ENCODE results near the gene JMJD4.

Gene JMJD4

GRCh38 chr1:227769047-227769935 is 34.2 kb upstream of the JMJD4 start:
- DNase-seq (ENCODE audit: low read depth, low spot score) = no peak
- no peak overlapping the region for H3K4me3 ChIP-seq (ENCODE audit: low read length)

- DNase-seq (ENCODE audit: low read depth, low spot score) = no peak
- H3K4me3 ChIP-seq (ENCODE audit: low read length) = no peak overlapping the region
These were observed 33.5 kb upstream of the JMJD4 start for GRCh38 chr1:227768640-227769039.

GRCh38 chr1:227768125-227768439 is 33.0 kb upstream of the JMJD4 start:
- no peak for DNase-seq (ENCODE audit: low read depth, low spot score)
- H3K4me3 ChIP-seq (ENCODE audit: low read length) = no peak overlapping the region

DNA sequence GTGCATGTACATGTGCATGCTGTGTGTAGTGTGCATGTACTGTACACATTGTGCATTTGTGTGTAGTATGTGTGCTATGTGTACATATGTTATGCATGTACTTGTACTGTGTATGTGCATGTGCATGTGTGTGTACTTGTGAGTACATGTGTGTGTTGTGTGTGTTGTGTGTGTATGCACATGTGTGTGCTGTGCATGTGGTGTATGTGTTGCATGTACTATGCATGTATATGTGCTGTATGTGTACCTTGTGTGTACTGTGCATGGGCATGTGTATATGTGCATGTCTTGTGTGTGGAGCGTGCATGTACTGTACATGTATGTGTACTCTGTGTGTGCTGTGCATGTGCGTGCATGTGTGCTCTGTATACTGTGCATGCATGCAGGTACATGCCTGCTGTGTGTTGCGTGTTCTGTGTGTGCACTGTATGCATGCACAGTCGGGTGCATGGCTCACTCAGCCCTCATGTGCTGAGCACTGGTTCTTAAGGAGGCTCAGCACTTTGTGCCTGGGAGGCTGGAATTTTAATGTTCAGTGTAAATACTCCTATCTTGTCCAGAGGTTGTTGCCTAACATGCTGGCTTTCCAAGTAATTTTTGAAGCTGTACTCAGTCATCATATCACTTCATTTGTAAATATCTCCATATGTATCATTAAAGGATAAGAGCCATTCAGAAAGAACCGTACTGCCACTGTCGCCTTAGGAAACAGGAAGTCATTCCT is 32.5 kb upstream of the JMJD4 start:
- no peak for DNase-seq (ENCODE audit: low read depth, low spot score)
- H3K4me3 ChIP-seq (ENCODE audit: low read length) = no peak overlapping the region

- no peak for DNase-seq (ENCODE audit: low read depth, low spot score)
- no peak overlapping the region for H3K4me3 ChIP-seq (ENCODE audit: low read length)
These were observed 31.7 kb upstream of the JMJD4 start for GRCh38 chr1:227766653-227767277.

GRCh38 chr1:227766015-227766634 is 31.0 kb upstream of the JMJD4 start:
- DNase-seq (ENCODE audit: low read depth, low spot score) = peak; percentile 67
- no peak overlapping the region for H3K4me3 ChIP-seq (ENCODE audit: low read length)

DNA sequence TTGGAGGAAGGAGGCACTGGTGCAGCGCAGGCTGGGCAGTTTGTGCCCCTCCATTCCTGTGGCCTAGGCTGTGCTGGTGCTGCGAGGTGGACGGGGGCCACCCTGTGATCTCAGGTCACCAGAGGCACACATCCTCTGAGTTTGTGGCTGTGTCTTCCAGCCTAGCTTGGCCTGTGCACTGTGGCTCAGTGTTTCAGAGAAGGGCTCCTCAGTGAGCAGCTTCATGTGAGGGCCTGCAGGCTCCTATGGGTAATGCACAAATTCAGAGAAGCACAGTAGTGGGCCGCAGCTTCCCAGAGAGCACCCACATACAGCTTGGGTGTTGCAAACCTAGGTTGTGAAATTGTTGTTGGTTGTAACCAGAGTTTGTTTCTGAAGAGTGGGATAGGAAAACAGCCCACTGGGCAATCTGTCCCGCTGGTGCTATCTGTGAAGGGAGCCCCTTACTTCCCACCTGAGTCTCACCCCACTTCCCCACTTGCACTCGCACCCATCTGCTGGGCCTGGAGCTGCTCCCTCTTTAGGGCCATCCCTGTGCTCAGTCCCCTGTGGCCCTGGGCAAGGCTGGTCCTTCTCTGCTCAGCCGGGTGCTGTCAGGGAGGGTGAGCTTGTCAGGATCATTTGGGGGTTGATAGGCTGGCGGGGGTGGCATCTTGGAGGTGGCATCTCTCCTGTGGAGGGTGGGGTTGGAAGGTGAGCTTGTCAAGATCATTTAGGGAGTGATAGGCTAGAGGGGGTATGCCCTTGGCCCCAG is 30.3 kb upstream of the JMJD4 start:
- DNase-seq (ENCODE audit: low read depth, low spot score) = no peak
- H3K4me3 ChIP-seq (ENCODE audit: low read length) = no peak overlapping the region

- DNase-seq (ENCODE audit: low read depth, low spot score) = no peak
- H3K4me3 ChIP-seq (ENCODE audit: low read length) = no peak overlapping the region
These were observed 28.9 kb upstream of the JMJD4 start for GRCh38 chr1:227764019-227764391.

DNA sequence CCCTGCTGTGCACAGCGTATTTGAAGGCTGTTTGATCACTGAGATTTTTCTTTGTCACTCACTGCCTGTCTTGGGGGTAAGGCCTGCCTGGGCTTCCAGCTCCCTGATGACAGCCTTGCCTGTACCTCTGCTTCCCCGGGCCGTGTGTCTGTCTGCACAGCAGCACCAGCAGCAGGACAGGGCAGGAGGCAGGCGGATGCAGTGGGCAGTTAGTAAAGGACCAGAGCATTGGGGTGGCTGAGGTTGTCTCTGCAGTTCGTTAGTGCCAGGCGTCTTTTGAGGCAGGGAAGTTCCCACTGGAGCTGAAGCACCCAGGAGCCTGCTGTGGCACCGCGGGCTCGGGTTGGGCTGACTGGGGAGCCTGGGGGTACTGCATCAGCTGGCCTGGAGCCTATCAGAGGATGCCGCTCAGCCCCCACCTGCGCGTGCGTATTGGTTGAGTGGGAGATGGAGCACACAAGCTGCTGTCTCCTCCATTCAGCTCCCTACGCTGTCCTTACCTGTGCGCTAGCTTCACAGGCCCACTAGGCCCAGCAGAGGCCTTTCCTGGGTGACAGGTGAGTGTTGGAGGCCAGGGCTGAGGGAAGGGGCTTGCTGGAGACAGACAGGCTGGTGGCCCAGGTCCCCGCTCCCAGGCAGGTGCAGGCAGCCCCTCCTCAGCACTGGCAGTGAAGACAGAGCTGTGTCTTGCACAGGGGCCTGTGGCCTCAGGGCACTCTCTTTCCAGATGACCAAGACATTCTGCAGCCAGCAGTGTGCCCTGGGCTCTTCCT is 28.3 kb upstream of the JMJD4 start:
- no peak overlapping the region for H3K4me3 ChIP-seq (ENCODE audit: low read length)

GRCh38 chr1:227762231-227762911 is 27.3 kb upstream of the JMJD4 start:
- H3K4me3 ChIP-seq (ENCODE audit: low read length) = no peak overlapping the region

More for the DNA sequence above, 28.3 kb upstream of the JMJD4 start:
- no peak for DNase-seq (ENCODE audit: low read depth, low spot score)

GRCh38 chr1:227761621-227762230 is 26.6 kb upstream of the JMJD4 start:
- no peak for DNase-seq (ENCODE audit: low read depth, low spot score)
- no peak overlapping the region for H3K4me3 ChIP-seq (ENCODE audit: low read length)

More at GRCh38 chr1:227762231-227762911, 27.3 kb upstream of the JMJD4 start:
- peak; percentile 88 for DNase-seq (ENCODE audit: low read depth, low spot score)

- DNase-seq (ENCODE audit: low read depth, low spot score) = no peak
- no peak overlapping the region for H3K4me3 ChIP-seq (ENCODE audit: low read length)
These were observed 25.3 kb upstream of the JMJD4 start for GRCh38 chr1:227760377-227760776.

GRCh38 chr1:227759341-227760300 is 24.5 kb upstream of the JMJD4 start:
- H3K4me3 ChIP-seq (ENCODE audit: low read length) = no peak overlapping the region
- no peak for DNase-seq (ENCODE audit: low read depth, low spot score)

DNA sequence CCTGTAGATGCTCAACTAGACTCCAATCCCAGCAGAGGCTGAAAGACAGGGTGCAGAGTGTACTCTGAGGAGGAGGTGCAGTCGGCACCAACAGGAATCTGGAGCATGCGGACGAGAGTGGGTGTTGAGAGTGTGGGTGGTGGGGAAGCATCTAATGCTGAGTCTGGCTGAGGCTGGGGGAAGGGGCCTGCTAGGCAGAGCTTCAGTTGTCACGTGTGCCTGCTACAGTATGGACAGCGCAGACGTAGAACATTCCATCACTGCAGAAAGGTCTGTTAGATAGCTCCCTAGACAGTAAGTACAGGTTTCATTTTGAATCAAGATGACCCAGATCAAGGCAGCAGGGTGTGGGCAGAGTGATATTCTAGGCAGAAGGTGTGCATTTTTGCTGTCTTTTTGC is 23.3 kb upstream of the JMJD4 start:
- DNase-seq (ENCODE audit: low read depth, low spot score) = no peak
- no peak overlapping the region for H3K4me3 ChIP-seq (ENCODE audit: low read length)

- DNase-seq (ENCODE audit: low read depth, low spot score) = no peak
- no peak overlapping the region for H3K4me3 ChIP-seq (ENCODE audit: low read length)
These were observed 22.7 kb upstream of the JMJD4 start for GRCh38 chr1:227757781-227758180.

DNA sequence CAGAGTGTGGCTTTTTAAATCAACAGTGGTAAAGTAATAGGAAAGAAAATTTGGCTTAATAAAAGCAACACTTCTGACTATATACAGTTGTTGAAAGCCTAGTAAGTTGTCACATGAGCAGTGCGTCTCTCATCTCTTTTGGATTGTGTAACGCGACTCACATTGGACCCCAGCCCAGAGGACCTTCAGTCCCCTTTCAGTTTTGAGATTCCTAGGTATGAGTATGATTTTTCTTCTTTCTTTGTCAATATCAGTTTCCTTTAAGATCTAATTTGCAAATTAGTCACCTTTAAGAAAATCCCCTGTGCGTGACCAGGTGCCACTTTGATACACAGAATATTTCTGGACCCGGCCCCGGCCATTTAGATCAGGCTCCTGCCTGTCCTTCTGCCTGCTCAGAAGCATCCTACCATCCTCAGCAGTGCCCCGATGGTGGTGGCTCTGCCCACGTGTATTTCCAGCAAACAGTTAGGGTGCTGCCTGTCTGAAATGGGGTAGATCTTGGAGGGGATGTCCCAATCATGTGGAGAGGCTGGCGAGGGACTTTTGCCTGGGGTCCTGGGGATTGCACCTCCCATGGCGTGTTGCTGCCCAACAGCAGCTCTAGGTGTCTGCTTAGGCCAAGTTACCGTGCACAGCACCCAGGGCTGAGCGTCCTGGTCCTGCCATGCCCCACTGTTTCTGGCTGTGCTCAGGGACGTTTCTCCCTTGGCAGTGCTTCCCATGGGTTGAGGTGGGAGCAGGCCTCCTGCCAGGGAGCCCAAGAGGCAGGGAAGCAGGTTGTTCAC is 21.3 kb upstream of the JMJD4 start:
- DNase-seq (ENCODE audit: low read depth, low spot score) = no peak
- H3K4me3 ChIP-seq (ENCODE audit: low read length) = no peak overlapping the region

Data from Jurkat, Clone E6-1 (cell line).